SKM-1 (cell line): ENCODE measurements around the gene TCF4.

Source experiments
- DNase-seq: peaks from one replicate; lab custom pipeline; 2025; ENCODE audit not compliant: unreplicated experiment; lab: John Stamatoyannopoulos, UW

The TCF4 gene

DNA sequence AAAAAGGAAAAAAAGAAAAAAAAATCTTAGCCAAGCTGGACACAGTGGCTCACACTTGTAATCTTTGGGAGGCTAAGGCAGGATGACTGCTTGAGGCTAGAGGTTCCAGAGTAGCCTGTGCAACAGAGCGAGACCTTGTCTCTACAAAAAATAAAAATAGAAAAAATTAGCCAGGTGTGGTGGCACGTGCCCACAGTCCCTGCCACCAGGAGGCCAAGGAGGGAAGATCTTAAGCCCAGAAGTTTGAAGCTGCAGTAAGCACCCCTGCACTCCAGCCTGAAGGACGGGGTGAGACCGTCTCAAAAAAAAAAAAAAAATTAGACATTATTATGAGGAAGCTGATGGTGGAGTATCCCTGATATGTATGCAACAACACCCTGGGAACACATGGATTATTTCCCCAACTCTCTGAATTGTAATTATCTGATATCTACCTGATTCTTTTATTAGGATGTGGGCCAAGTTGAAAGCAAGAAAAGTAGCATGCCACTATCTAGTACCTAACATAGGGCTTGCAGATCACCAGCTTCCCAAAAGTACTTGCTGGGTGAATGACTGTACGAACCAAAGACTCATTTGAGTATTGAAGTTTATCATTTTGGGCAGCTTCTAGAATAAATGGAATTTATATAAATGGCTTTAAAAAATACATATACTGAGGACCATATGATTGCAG is 140.9 kb downstream of the TCF4 start:
- DNase-seq = no peak

DNA sequence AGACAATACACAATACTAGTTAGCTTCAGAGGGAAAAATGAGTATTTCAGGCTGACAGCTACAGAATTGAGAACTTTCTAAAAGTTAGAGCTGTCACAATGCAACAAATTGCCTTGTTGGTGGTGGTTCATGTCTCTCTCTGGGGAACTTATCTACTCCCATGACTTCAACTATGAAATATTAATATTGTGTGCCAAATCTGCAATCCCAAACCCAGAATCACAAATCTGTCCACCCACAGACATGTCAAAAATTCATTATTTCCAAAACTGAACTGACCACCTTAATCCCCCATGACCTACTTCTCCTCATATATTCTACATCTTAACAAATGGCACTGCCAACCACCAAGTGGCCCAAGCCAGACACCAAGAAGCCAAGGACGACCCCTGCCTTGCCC is 143.5 kb downstream of the TCF4 start:
- DNase-seq = no peak

DNA sequence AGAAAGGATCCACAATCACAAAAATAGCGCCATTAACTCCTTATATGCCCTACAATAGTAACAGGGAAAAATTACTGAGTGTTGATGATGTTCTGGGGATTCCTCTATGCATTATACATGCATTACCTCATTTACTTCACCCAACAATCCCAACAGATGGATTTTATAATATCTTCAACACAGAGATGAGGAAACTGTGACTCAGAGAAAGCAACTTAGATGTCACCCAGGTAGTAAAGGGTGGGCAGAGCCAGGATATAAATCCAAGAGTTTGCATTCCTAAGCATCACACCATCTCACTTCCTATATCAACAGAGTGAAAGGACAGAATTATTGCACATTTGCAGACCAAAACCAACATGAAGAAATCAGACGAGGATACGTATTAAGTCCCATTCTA is 144.2 kb downstream of the TCF4 start:
- DNase-seq = no peak

DNA sequence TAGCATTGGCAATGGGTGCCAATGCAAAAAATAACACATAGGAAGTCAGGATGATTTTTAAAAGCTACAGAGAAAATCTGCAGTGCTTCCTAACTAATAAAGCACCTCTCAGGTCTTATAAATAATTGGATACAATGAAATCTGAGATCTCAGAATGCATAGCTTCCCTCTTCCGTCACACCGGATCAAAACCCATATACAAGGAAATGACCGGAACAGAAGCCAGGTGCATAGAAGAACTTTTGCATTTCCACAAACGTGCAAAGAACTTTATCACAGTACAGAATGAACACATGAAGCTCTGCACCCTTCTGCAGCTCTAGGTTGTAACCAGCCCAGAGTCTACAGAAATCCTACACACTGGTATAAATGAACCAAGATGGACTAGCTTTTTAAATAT is 145.4 kb downstream of the TCF4 start:
- DNase-seq = no peak

DNA sequence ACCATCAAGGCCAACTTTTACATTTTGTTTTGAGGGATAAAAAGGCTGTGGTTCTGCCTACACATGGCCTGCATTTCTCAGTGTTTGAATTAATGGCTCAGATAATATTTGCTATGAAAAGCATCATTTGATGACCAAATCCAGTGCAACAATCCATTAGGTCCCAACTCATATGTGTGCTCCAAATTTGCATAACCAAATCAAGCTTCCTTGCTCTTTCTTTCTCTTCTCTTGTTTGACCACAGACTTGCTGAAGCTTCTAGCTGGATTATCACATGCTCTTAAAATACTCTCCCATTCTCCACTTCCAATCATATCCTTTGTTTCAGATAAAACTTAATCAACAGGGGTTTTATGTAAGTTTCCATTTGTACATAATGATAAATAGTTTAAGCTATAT is 147.0 kb downstream of the TCF4 start:
- DNase-seq = no peak

DNA sequence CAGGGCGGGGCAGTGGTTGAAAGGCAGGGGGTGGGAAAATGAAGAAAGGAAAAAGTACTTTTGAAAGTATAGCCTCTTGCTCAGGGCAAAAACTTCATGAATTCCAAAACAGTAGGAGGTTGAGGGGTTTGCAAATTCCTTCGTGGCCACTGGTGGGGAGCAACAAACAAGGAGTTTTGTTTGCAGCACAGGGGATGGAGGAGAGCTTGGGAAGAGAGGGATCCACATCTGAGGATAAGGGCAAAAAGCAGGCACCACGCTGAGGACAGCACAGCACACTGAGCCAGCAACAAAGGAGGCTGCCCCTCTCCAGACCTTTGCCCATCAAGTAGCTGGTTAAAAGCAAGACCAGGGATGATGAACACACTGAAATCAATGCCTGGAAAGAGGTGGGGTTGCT is 148.9 kb downstream of the TCF4 start:
- DNase-seq = no peak

DNA sequence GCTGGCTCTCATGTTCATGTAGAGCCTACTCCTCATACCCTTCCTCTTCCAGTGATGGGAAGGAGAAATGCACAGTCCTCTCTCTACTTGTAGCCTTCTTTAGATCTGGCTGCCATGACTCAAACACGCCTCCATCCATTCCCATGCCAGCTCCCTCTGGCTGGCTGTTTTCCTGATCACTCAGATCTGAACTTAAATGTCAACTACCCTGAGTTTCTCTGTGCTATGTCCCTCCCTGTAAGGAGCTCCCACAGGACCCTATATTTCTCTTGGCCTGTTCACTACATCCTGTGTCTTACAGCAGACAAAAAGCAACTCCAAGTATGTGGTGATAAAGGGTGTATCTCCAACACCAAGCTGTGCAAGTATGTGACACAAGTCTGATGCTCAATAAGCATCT is 152.4 kb downstream of the TCF4 start:
- DNase-seq = no peak

DNA sequence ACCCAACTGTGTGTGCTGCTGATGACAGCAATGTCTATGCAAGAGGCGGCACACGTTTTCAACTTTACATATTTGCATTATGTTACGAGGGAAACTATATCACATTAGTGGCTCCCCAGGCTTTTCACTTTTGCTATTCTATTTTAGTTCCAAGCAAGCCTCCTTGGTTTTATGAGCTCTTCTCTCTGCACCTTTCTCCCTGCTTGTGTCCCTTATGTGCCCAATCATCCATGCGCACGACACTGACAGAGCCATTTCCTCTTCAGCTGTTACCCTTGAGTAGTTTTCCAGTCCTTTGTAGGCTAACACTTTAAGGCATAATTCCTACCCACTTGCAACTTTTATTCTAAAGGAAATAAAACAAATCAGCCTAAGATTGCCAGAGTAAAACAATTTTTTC is 154.3 kb downstream of the TCF4 start:
- no peak for DNase-seq

DNA sequence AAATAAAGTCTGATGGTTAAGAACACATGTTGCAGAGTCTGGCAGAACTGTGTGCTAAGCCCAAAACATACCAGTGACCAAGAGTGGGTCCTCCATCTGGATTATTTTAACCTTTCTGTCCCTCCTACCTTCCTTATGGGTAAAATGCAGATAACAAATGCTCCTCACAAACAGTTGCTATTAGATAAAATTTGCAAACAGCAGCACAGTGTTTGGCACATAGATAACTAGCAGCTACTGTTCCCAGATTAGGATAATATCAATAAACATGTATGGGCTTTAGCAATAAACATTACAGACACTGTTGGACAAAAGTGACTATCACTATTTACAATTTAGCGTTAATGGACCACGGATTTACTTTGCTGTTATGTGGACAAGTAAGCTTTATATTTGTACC is 154.9 kb downstream of the TCF4 start:
- no peak for DNase-seq

DNA sequence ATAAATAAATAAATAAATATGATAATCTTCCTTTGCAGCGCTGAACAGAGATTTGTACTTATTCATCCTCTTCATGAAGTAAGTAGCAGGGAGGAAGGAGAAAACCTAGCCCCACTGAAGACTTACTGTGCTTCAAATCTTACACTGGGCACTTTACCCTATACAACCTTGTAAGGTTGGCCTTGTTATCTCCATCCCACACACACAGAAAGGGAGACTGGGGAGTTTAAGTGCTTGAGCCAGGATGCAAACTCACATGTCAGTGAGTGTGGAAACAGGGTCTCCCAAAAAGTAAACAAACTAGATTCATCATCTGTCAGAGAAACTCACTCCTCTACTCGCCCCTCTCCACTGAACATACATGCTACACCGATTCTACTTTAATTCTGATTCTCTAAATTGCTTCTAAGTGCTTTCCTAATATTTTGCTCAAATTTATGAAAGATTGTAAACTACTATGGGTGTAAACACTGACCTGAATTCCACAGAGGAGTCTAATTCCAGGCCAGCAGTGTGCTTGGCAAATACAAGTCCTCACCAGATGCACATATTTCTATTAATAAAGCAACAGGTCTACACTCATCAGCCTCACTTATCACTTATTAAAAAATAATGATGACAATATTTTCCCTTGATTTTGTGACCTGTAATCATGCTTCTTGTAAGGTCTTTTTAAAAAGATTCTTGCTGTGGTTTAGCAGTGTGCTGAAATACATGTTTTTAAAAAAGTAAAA is 155.5 kb downstream of the TCF4 start:
- no peak for DNase-seq

DNA sequence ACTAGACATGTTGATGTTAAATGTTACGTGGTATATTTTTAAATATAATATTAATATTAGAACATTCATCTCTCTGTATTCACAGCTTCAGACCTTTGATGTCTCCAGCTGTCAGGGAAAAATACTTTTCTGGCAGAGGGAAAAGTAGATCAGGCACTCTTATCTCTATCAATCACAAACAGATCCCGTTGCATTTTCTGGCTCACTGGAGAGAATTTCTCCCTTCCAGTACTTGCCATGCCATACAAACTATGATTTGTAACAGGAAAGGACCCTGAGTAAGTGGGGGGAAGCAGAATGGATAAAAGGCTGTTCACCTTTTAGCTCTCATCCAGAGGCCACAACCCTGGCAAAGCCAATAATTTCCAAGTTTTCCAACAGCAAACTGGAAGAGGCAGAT is 158.0 kb downstream of the TCF4 start:
- no peak for DNase-seq

DNA sequence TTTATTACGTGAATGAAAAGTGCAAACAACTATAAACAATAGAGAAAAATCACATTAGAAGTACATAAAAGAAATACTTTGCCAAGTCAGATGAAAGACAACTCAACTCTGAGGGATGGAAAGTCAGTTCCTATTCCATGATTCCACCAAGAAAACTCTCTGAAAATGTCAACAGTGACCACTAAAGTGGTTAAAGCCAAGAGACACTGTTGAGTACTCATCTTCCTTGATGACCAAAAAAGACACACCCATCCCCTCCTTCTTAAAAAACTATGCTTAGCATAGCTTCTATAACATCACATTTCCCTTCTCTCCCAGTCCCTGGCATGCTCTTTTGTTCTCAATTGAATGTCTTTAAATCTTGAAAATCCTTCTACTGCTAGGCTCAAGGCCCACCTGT is 160.0 kb downstream of the TCF4 start:
- no peak for DNase-seq

DNA sequence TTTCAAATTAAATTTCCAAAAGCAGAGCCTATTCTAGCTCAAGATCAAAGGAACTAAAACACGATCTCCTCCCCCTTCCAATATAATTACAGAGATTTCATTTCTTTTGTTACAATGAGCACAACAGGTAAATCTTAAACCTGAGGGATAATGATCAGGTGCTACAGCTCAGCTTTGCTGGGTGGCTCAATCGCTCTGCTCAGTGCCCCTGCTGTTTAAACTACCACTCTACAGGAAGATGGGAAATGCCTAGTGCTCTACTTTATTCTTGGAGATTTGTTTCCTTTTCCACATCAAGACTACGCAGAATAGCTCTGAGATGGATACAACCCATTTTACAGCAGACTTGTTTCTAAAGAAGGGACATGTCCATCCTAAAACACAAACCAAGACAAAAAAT is 162.3 kb downstream of the TCF4 start:
- DNase-seq = no peak

DNA sequence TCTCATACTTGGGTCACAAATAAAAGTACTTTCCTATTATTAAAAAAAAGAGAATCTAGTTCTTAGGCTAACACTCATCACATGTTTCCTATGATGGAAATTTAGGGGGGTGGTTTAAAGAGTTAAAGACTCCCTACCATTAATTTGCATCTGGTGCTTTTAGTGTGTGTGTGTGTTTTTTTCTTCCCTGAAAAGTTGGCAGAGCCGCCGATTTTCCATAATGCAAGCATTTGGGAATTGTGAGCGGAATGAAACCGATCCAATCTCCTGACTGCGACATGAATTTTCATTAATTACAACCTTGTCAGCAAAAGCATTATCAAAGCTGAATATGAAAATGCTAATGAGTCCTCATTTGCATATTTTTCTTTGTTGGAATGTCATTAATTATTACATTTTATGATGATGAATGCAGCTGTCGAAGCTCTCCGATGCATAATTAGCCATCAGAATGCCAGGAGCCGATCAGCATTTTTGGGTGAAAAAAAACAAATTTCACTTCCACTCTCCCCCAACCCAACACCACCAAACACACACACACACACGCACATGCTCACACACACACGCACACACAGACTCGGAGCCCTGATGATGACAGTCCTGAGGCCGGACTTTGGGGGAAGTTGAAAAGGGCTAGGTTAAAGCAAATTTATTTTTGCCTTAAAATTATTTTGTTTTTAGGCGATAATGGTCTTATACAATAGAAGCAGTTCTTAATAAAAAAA is 165.4 kb downstream of the TCF4 start:
- DNase-seq = no peak

DNA sequence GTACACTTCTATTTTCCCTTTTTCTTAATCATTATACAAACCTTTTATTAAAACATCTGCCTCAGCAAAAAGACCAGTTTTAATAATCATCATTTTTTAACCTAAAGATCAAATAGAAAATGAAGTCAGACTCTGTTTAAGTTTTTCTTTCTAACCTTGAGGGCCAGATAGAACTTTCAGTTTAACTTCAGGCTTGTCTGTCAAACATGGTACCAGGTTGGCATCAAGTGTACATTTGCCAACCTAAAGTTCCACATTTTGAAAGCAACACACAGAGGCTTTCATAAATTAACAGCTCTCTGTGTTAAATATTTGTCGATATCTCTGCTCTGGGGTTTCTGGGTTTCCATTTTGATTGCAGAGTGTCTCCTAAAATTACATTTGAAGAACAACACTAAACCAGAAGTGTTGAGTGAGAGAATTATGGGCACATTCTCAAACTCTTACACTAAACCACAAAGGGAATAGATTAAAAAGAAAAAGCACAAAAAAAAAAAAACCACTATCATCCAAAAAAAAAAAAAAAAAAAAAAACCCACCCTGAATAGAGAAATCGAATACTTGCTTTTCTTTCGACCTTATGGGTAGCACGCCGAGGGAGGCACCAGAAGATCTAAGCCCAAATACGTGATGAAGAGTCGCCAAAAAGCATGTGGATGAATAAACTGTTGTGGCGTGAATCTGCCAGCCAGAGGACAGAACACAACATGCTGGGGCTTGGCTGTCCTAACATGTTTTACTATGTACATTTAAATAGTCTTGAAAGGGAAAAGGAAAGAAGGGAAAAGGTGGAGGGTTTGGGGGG is 166.2 kb downstream of the TCF4 start:
- DNase-seq = no peak

DNA sequence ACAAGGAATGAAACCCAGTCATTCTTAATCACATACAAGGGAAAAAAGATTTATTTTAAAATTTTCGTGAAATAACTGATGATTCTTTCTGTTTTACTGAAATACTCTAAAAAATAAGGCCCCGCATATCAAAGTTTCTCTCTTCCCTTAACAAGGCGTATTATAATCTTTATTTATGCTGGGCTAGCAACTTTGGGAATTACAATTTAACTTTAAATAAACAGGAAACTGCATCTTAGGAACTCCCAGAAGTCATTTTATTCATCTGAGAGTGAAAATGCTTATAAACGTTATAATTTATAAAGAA is 166.7 kb downstream of the TCF4 start:
- DNase-seq = no peak

DNA sequence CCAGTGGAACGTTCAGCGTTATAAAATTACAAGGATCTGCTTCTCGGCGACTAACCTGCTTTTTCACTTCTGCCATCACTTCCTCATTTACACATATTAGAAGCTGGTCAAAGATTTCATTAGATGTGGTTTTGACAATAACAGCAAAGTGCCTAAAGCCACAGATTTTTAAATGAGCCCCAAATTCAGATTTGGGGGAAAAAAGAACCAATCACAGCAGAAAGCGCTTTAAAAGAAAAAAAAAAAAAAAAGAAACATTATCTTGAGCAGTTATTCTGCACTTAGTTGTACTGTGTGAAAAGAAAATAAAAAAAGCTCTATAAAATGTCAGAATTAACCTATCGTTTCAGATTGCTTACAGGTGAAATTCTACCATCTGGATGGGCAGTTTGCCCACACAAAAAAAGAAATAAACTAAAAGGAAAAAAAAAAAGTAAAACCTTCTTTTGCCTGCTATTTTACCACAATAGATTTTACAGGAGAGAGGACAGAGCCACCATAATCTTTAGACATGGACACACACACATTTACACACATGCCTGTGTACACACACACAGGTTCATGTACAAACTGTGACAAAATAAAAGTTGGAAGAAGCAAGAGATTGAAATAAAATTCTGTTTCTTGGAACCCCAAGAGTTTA is 167.2 kb downstream of the TCF4 start:
- DNase-seq = no peak

DNA sequence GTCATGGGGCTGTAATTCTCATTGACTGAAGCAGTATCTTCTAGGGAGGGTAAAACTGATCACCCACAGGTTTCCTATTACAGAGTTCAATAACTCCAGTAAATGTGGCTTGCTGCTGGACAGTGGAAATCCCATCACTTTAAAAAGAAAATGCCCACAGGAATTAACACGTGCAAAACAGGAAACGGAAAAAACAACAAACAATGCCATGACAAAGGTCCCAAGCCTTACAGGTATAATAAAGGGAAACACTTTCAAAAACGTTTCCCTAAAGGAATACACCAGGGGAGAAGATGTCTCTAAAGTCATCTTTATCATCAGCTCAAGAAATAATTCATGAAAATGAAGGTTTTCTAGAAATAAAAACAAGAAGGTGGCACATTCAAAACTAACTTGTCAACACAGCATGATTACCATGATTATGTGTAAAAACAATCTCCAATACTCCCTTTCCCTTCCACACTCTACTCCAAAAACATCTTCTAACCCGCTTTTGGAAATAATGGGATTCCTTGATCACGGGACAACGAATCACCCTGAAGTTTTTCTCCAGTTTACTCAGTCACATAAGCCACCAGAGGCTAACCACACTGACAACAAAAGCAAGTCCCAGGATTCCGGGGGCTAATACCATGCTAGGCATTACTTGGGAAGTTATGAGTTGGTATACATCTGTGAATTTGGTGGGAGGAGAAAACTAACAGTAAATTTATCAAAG is 167.9 kb downstream of the TCF4 start:
- DNase-seq = no peak

DNA sequence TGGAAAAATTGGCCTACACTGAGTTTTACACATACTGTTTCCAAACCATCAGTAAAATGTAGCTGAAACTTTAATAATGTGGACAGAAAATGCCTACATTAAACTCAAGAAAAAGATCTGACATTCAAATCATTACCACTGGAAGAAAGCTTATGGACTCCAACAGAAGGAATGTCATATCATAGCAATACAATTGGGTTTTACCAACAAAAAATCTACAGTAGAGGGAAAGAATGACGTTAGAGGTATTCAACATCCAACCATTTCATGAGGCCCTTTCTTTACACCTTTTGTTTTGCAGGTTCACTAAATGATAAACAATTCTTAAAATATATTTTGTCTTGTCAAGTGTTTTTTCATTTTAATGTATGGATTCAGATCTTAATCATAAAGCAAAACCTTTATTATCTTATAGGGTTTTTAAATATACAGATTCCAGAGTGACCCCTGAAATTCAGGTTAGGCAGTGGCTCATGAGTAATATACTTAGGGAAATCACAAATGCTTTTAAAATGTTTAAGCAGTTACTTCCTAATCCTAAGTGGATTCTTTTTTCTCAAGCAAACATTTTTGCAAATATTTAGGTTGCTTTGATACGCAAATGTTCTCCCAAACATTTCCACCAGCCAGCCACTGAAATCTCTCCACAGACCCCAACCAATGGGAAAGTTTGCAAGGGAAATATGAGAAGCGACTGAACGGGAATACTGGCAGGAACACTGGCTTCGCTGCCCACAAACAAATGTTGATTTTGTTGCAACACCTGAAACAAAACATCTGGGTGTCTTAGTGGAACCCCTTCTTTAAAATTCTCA is 168.7 kb downstream of the TCF4 start:
- no peak for DNase-seq

DNA sequence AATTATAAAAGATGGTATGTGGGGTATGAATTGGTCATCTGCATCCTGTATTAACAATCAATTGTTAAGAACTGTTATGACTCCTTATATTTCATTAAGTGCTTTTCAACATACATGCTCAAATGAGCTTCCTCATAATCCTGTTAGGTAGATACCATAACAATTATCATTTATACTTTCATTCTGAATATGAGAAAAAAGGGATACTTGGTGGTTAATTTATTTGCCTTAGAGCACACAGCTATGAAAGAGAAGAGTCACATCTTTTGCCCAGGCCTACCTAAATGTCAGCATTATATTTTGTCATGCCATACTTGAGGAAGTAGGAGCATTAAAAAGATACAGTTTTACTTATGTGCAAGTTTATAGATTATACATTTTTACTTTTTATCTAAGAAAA is 169.6 kb downstream of the TCF4 start:
- DNase-seq = no peak
